ENCODE data around the gene TCF7L2.

The TCF7L2 gene

GRCh38 chr10:113128450-113129070, 178.5 kb downstream of the TCF7L2 start:
- no peak for DNase-seq

DNA sequence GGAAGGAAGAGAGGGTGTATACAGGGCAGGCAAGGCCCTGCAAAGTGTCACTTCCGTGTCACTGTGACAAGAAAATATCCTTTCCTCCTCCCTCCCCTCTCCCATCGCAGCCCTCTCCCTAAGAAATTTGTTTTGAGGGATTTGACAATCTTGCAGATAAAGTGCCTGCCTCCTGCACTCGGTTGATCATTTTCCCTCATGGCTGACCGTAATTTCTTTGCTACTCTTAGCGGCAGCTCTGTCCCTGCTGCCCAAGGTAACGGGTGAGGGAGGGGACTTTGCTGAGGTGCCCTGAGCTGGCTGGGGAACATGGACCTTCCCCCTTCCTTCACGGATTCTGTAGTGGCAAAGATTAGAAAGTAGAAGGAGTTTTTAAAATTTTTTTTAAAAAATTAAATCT, 179.1 kb downstream of the TCF7L2 start:
- no peak for DNase-seq

GRCh38 chr10:113130014-113130641, 180.1 kb downstream of the TCF7L2 start:
- no peak for DNase-seq

DNA sequence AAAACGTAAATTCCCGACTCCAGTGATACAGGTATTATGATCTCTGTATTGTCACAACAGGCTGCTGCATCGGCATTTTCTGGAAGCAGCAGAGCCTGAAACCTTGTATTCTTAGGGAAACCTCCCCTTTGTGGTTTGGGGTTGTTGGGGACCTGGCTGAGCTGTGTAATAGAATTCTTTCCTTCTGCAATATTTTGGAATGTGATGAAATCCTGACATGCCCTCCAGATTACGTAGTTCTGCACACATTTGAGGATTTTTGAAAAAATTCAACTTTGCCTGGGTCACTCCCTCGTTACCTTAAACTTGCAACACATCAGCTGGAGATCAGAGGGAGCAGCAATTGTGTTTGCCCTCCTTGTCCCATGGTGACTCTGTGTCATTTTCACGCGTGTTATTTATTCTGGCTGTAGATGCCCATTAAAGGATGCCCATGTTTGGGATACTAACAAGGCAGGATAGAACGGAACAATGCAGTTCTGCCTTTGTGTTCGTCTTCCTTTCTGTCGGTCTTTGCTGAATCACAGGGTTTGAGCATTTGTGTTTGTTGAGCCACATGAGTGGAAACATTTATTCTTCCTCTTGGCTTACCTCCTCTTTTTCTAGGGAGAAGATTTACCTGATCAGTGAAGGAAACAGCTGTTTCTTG, 181.7 kb downstream of the TCF7L2 start:
- no peak for DNase-seq

DNA sequence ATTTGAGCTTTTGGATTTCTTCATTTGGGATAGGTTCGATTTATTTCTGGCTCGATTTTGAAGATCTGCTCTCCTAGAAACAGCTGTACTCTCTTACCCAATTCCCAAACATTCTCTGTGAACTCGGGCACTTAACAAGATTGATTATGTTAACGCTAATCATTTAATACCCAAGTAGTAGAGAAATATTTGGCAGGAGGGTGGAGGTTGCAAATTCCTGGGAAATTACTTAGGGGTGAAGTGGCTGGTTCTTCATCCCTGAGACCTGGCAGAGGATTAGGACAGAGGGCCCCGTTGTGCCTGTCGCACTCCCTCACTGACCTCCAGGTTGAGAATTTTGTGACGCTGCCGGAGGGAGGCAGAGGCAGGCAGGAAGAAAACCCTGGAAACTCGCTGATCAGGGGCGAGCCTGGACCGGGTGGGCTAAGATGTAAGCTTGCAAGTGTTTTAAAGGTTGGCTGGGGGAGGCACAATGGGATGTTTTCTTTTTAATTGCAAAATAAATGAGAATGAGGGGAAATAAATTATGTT, 182.6 kb downstream of the TCF7L2 start:
- no peak for DNase-seq

DNA sequence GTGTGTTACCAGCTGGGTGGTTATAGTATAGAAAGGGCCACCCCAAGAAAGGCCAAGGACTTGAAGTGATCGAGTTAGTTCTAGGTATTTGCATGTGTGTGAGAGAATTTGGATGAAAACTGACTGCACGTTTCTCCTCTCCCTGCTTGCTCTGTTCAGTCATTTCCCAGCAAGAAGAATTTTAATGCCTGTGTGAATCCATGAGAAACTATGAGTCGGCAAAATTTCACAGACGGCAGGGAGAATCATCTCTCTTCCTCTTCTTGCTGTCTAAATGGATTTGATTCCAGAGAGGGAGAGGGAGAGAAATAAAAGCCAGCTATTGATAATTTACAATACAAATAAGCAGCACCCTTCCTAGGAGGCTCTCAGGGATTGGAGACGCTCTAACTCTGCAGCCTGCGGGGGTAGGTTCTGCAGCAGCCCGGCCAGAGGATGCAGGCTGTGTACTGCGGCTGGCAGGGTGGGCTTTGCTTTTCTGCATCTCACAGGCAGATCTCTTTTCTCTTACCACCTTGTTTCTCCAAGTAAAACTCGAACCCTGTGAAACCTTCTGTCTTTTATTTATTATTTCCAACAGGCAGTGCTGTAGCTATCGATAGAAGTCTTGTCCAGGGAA, 183.6 kb downstream of the TCF7L2 start:
- DNase-seq: no peak

GRCh38 chr10:113135025-113135424, 185.0 kb downstream of the TCF7L2 start:
- DNase-seq: no peak

DNA sequence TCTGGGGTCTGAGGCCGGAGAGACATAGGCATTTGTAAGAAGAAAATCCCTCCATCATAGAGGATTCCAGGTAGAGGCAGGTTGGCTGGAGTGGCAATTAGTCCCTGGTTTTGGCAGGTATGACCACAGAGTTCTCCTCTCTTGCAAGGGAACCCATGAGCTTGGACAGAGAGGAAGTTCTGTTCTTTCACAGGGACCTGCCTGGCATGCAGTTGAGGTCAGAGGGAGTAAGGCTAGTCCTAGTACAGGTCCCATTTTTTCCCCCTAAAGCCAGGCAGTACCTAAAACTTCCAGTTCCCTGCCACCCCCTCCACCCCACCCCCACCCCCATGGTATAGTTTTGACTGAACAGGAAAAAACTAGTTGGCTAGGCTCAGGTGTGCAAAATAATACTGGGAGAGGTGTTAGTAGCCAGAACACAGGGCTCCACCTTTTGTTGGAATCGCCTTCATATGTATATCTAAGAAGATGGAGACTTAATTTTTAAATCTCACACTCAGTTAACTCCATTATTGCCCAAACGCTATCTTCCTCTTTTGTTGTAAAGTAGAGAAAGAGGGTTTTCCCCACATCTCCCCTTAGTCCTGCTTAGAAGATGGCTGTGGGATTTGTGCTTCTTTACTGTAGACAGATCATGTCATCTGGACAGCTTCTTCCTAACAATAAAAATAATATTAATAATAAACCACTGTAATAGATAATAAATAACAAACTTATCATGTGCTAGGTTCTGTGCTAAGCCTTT, 188.1 kb downstream of the TCF7L2 start:
- DNase-seq: no peak

- no peak for DNase-seq
Observed at GRCh38 chr10:113138937-113139585, 189.0 kb downstream of the TCF7L2 start.

DNA sequence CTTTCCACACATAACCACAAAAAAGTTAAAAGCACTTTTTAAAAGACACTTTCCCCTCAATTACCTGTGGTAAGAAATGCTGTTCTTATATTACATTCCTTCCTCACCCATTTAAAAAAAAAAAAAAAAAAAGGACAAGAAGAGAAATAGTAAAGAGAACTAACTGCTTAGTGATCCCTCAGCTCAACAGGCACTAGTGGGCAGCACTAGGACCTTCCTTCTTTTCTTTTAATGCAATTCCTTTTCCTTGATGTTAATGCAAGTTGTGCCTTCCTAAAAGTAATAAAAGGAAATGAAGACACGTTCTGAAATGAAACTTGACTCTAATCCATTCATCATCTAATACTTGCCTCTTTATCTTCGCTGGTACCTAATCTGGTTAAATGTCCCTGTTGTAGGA, 189.7 kb downstream of the TCF7L2 start:
- no peak for DNase-seq

DNA sequence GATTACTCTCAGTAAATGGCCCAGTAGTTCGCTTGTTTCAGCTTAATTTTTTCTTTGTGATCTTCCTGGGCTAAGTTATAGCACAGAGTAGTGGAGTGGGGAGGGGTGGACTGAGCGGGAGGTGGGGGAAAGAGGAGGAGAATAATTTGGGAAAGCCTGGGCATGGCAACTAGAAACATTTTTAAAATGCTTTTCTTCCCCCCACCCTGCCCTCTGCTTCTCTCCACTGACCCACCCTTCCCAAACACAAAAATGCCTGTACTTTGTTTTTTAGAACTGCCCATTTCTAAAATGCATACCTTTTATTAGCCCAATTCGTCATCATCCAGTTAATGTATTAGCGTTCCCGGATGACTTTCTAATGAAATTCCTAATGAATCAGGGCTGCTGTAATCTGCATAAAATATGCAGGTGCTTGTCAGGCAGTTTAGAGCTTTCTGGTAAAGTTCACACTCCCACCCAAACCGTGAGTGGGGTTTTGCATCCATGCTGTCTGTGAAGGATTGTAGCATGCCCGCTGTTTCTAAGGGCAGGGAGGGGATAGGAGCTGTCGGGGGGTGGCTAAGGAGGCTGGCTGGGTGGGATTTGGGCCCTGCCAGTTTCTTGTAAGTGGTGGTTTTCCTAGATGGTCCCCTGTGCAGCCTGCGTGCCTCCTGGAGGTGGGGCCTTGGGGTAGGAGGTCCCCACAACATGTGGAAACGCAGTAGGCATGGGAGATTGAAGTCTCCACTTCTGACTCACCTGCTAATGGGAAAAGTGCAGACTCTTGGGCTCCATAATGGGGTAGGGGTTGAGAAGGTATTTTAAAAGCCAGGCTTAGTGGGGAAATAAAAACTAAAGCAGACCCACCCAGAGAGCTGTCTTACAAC, 190.3 kb downstream of the TCF7L2 start:
- no peak for DNase-seq

GRCh38 chr10:113142601-113143362, 192.7 kb downstream of the TCF7L2 start:
- DNase-seq: no peak

GRCh38 chr10:113144576-113144975, 194.5 kb downstream of the TCF7L2 start:
- no peak for DNase-seq

DNA sequence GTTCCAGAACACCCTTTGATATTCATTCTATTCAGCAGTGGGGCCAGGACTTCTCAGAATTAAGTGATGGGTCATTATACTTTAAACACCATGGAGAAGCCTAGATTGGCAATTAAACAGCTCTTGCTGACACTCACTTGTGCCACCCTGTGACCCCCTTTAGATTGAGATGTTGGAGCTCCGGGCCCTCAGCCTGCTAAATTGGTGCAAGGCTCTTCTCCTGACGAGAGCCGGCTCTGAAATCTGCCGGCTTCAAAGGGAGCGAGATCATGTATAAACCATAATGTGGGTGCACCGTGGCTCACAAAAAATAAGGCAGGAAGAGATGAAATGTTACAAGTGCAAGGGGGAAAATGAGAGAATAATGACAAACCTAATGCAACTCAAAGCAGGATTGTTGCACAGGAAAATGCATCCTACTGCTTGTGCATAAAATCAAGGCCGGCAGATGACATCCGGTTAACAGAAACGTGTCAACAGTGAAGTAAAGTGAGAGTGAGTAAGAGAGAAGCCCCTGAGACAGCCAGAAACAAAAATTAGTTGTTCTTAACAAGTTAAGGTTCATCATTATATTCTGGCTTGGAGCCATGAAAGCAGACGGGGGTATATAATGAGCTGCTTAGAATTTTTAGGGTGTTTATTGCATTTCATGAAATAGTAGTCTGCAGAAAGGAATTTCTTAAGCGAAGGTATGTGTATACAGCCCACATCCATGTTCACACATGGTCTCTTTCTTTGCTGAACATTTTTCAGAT, 198.2 kb downstream of the TCF7L2 start:
- DNase-seq: no peak

DNA sequence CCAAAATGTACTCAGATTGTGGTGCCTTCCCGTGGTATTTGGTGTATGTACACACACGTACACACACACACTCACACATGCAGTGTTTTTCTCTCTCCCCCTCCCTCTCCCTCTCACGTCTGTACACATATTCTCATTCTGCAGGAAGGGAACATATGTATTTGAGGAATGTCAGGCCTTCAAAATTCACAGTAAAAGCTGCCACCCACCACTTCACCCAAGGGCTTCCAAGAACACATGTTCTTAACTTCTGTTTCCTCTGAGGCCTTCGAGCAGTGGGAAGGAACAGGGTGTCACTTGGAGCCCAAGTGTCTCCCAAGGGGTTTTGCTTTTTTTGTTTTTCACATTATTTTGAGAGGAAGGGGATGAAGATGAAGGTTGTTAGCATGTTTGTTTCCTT, 198.9 kb downstream of the TCF7L2 start:
- DNase-seq: no peak

DNA sequence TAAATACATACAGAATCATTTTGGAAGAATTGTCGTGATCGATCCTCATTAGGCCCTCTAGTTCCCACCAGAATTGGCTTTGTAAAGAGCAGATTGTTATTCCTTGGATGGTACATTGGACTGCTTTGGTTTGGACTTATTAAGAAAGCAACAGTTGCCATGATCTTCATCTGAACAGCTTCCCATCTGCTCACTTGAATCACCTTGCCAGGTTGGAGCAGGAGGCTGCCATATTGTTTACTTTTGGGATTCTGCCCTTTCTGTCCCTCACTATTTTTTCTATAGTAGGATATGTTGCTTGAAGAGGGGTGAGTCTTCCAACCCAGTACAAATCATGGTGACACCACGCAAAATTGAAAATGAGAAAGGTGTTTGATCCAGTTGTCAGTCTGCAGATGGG, 199.6 kb downstream of the TCF7L2 start:
- DNase-seq: no peak

- no peak for DNase-seq
Observed at GRCh38 chr10:113151190-113151666, 201.2 kb downstream of the TCF7L2 start.

DNA sequence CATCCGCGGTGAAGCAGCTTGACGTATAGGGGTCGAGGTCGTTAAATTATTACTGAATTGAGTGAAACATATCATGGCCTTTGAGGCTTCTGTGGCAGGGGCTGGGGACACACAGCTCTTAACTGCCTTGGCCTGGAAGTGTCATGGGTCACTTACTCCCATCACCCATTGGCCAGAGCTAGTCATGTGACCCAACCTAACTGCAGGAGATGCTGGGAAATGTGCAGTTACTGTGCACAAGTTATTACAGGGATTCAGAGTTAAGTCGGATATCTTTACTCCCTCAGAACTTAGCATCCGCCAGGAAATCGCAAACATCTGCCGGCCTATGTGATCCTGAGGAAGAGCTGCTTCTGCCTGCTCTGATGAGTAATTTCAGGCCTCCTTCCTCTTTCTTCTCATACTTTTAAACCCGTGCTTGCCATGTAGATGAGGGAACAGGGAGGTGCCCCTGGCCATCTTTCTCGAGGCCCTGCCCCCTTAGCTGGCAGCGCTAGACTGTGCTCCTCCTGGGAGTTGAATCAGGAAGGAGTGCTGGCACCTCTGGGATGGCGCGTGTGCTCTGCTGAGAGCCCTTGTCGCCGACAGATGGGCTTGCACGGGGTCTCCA, 203.6 kb downstream of the TCF7L2 start:
- DNase-seq: no peak

DNA sequence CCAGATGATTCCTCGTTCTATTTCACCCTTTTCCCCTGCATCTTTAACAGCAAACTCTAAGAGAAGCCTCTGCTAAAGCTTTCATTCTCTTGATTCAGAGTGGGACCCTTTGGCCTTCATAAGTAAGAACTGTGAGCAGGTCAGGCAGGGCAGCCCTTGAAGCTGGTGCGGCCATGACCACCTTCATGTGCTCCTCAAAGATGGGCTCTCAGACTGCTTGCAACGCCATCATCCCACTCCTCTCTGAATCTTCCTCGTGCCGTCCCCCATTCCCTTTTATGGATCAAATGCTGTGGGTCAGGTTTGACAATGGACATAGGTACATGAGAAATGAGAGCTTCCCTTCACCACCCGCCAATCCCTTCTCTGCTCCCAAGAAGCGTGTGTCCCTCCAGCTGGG, 207.4 kb downstream of the TCF7L2 start:
- DNase-seq: no peak

All from stimulated activated CD4-positive, alpha-beta T cell treated with anti-CD3 and anti-CD28 coated beads, Interleukin-15, amount 100 ng/mL, for 24 hours (primary cell).